Measurements from ENCODE around the gene NGDN.

NGDN gene

GRCh38 chr14:23523229-23524016 lies 53.9 kb downstream of the NGDN start:
- peak; percentile 20 for DNase-seq

- no peak for DNase-seq
Measured at GRCh38 chr14:23524954-23525353, 55.5 kb downstream of the NGDN start.

GRCh38 chr14:23525611-23526010 lies 56.1 kb downstream of the NGDN start:
- DNase-seq = no peak

All from NCI-H69 (cell line).